ENCODE data around the gene CBFB. TPM values are rescaled to one million over a fixed set of nuclear protein-coding genes. Genes with fewer than 3 reads are reported as not detected.
"Not testable (repeated sequence)": the region's sequence is repeated elsewhere in the genome, so short reads cannot be mapped to it uniquely, and the experiment has no call there.

Gene CBFB
- total RNA-seq, 1 donor from 2014 or later: 51.3 TPM

- DNase-seq (ENCODE audit: low spot score): no peak
Measured at GRCh38 chr16:67093098-67093726, 64.3 kb downstream of the CBFB start.

- no peak for DNase-seq (ENCODE audit: low spot score)
Measured at GRCh38 chr16:67098599-67098998, 69.7 kb downstream of the CBFB start.

- DNase-seq (ENCODE audit: low spot score): peak; percentile 47
Measured at GRCh38 chr16:67100569-67101310, 71.8 kb downstream of the CBFB start.

- DNase-seq (ENCODE audit: low spot score): no peak
Measured at GRCh38 chr16:67101311-67102082, 72.5 kb downstream of the CBFB start.

GRCh38 chr16:67104061-67104460 lies 75.1 kb downstream of the CBFB start:
- DNase-seq (ENCODE audit: low spot score): peak; percentile 22

GRCh38 chr16:67104845-67105244 lies 75.9 kb downstream of the CBFB start:
- no peak for DNase-seq (ENCODE audit: low spot score)

GRCh38 chr16:67105246-67105645 lies 76.3 kb downstream of the CBFB start:
- DNase-seq (ENCODE audit: low spot score): no peak

- DNase-seq (ENCODE audit: low spot score): no peak
Measured at GRCh38 chr16:67105881-67106280, 76.9 kb downstream of the CBFB start.

GRCh38 chr16:67108489-67108888 lies 79.5 kb downstream of the CBFB start:
- no peak for DNase-seq (ENCODE audit: low spot score)

- no peak for DNase-seq (ENCODE audit: low spot score)
Measured at GRCh38 chr16:67108931-67109406, 80.0 kb downstream of the CBFB start.

GRCh38 chr16:67109407-67110135 lies 80.6 kb downstream of the CBFB start, which contains the start of gene PHAF1:
TSS of gene PHAF1 (plus strand) at chr16:67109941. CDS start at chr16:67110176, 235 bp downstream.
- peak; percentile 94 for DNase-seq (ENCODE audit: low spot score)

- no peak for DNase-seq (ENCODE audit: low spot score)
Measured at GRCh38 chr16:67111951-67112444, 83.0 kb downstream of the CBFB start.

GRCh38 chr16:67112591-67113399 lies 83.8 kb downstream of the CBFB start:
- DNase-seq (ENCODE audit: low spot score): no peak

GRCh38 chr16:67114793-67115192 lies 85.8 kb downstream of the CBFB start:
- peak; percentile 20 for DNase-seq (ENCODE audit: low spot score)

GRCh38 chr16:67115639-67116038 lies 86.7 kb downstream of the CBFB start:
- no peak for DNase-seq (ENCODE audit: low spot score)

- DNase-seq (ENCODE audit: low spot score): no peak
Measured at GRCh38 chr16:67116388-67117311, 87.7 kb downstream of the CBFB start.

- DNase-seq (ENCODE audit: low spot score): no peak
Measured at GRCh38 chr16:67117716-67118115, 88.8 kb downstream of the CBFB start.

- no peak for DNase-seq (ENCODE audit: low spot score)
Measured at GRCh38 chr16:67120025-67120424, 91.1 kb downstream of the CBFB start.

- DNase-seq (ENCODE audit: low spot score): not testable (repeated sequence)
Measured at GRCh38 chr16:67122799-67123198, 93.8 kb downstream of the CBFB start.
